Retinal pigment epithelial cell (primary cell): Measurements from ENCODE around the gene ADAMTS9.

Source experiments
- DNase-seq: peaks from one replicate; pipeline ENCODE4 v3.0.0-alpha.2; 2010; ENCODE audit warnings: low read depth
- H3K4me3 ChIP-seq: 2 replicates; pipeline ENCODE4 v1.5.1; 2011; ENCODE audit warnings: mild to moderate bottlenecking, low read length, control low read depth, moderate library complexity
- CTCF ChIP-seq: conservative IDR thresholded peaks from 2 replicates; pipeline ENCODE4 v1.5.1; 2011; ENCODE audit warnings: low read depth, low read length, control low read depth, inconsistent platforms

ADAMTS9 gene

GRCh38 chr3:64518950-64519349 lies 168.8 kb downstream of the ADAMTS9 start:
- no peak for DNase-seq
- no peak overlapping the region for H3K4me3 ChIP-seq
- TF ChIP-seq CTCF = no peak

GRCh38 chr3:64518496-64518895 lies 169.3 kb downstream of the ADAMTS9 start:
- H3K4me3 ChIP-seq = no peak overlapping the region
- DNase-seq = no peak
- TF ChIP-seq CTCF = no peak

- no peak for TF ChIP-seq CTCF
Observed at GRCh38 chr3:64514889-64515288, 172.9 kb downstream of the ADAMTS9 start.

GRCh38 chr3:64509206-64509605 lies 178.6 kb downstream of the ADAMTS9 start:
- no peak for DNase-seq
- TF ChIP-seq CTCF = no peak
- H3K4me3 ChIP-seq = no peak overlapping the region

More at GRCh38 chr3:64514889-64515288, 172.9 kb downstream of the ADAMTS9 start:
- H3K4me3 ChIP-seq = no peak overlapping the region
- no peak for DNase-seq

- no peak for TF ChIP-seq CTCF
- DNase-seq = no peak
- H3K4me3 ChIP-seq = no peak overlapping the region
Observed at GRCh38 chr3:64508140-64508539, 179.7 kb downstream of the ADAMTS9 start.

- H3K4me3 ChIP-seq = no peak overlapping the region
- no peak for TF ChIP-seq CTCF
- DNase-seq = no peak
Observed at GRCh38 chr3:64506255-64506654, 181.5 kb downstream of the ADAMTS9 start.

- TF ChIP-seq CTCF = no peak
- no peak for DNase-seq
- H3K4me3 ChIP-seq = no peak overlapping the region
Observed at GRCh38 chr3:64505419-64505818, 182.4 kb downstream of the ADAMTS9 start.
